C4-2B (cell line): Measurements from ENCODE around the gene PPARA.

ENCODE experiments used
- CTCF ChIP-seq: fragments of 450-650 bp; conservative IDR thresholded peaks from 2 replicates; pipeline ENCODE4 v1.5.1; 2017; ENCODE audit warnings: mild to moderate bottlenecking
- ZFX ChIP-seq: fragments of 450-650 bp; IDR thresholded peaks from 2 replicates; pipeline ENCODE4 v1.6.1; 2017

DNA sequence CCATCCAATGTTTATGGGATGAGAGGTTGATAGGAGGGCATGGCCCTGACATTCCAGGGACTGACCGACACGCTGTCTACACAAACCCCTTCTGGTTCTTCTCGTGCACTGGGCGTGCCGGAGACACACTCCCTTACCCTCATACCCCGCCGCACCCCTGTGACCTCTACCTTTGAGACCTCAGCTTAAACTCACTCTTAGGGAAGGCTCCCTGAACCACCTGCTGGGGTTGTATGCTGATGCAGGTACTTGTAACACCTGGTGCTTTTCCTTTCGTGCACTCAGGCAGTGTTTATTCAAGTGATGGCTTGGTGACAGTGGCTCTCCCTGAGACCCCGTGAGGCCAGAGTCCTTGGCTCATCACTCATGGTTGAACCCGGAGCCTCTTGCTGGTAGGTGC, 12.0 kb downstream of the PPARA start:
- TF ChIP-seq CTCF (no peak), ZFX (no peak)
